DOHH2 (cell line): ENCODE measurements around the gene MAML2.

Experiments
- H3F3A ChIP-seq: fragments of 200-600 bp; sonication (generic), shearing (Covaris generic); 2 replicates; pipeline ENCODE4 v1.6.0; 2016; ENCODE audit warnings: antibody characterized with exemption, mild to moderate bottlenecking; ENCODE audit not compliant: control insufficient read depth, insufficient read depth
- H3K27ac ChIP-seq: fragments of 200-600 bp; sonication (generic); 2 replicates; pipeline ENCODE4 v1.5.1; 2014; ENCODE audit warnings: low read depth, mild to moderate bottlenecking, low read length, moderate library complexity
- H3K27me3 ChIP-seq: fragments of 200-600 bp; sonication (generic); 2 replicates; pipeline ENCODE4 v1.6.1; 2014; ENCODE audit warnings: mild to moderate bottlenecking, low read length, mixed read lengths; ENCODE audit not compliant: control insufficient read depth
- H3K36me3 ChIP-seq: fragments of 200-600 bp; sonication (generic); 2 replicates; pipeline ENCODE4 v1.6.1; 2014; ENCODE audit warnings: mild to moderate bottlenecking, low read length, moderate library complexity, mixed read lengths; ENCODE audit not compliant: control insufficient read depth
- H3K4me1 ChIP-seq: fragments of 200-600 bp; sonication (generic); 2 replicates; pipeline ENCODE4 v1.6.1; 2014; ENCODE audit warnings: mild to moderate bottlenecking, low read length, mixed read lengths; ENCODE audit not compliant: control insufficient read depth
- H3K4me2 ChIP-seq: fragments of 200-600 bp; sonication (generic); 2 replicates; pipeline ENCODE4 v1.6.0; 2014; ENCODE audit warnings: mild to moderate bottlenecking, low read length, moderate library complexity
- H3K4me3 ChIP-seq: fragments of 200-600 bp; sonication (generic); 2 replicates; pipeline ENCODE4 v1.5.1; 2014; ENCODE audit warnings: mild to moderate bottlenecking, low read length, mixed read lengths
- H3K79me2 ChIP-seq: fragments of 200-600 bp; sonication (generic); 2 replicates; pipeline ENCODE4 v1.6.1; 2014; ENCODE audit warnings: mild to moderate bottlenecking, low read length, mixed read lengths; ENCODE audit not compliant: control insufficient read depth
- H3K9me2 ChIP-seq: fragments of 200-600 bp; sonication (generic); replicated peaks from 2 replicates; pipeline ENCODE4 v1.6.1; 2014; ENCODE audit warnings: mild to moderate bottlenecking, low read length, mixed read lengths; ENCODE audit not compliant: control insufficient read depth
- H3K9me3 ChIP-seq: fragments of 200-600 bp; sonication (generic); 2 replicates; pipeline ENCODE4 v1.6.1; 2014; ENCODE audit warnings: antibody characterized with exemption, low read length, mixed read lengths; ENCODE audit not compliant: control insufficient read depth, insufficient read depth
- H4K20me1 ChIP-seq: fragments of 200-600 bp; sonication (generic); 2 replicates; pipeline ENCODE4 v1.6.0; 2014; ENCODE audit warnings: low read depth, mild to moderate bottlenecking, antibody characterized with exemption, low read length, moderate library complexity; ENCODE audit not compliant: control insufficient read depth, insufficient read depth
- EZH2phosphoT487 ChIP-seq: fragments of 200-600 bp; sonication (generic); IDR thresholded peaks from 2 replicates; pipeline ENCODE4 v1.6.1; 2017; ENCODE audit warnings: borderline replicate concordance, mild to moderate bottlenecking, antibody characterized with exemption, low read length, moderate library complexity, mixed read lengths
- TF ChIP-seq, protein P1 (sequence below): fragments of 200-600 bp; sonication (generic); IDR thresholded peaks from one replicate; pipeline ENCODE4 v1.5.1; 2014; ENCODE audit warnings: antibody characterized with exemption, mild to moderate bottlenecking, low read depth, low read length; ENCODE audit not compliant: poor library complexity, severe bottlenecking

Gene MAML2

GRCh38 chr11:96010683-96011082, 332.3 kb downstream of the MAML2 start:
- Histone ChIP-seq H3K27me3 (no peaks in the 10 kb centered on the region), H3K9me3 (no peaks in the 10 kb centered on the region), H3K4me2 (no peak overlapping the region), H3K4me3 (no peak overlapping the region), H3F3A (0 out of 2 replicates have a peak, but pooled peaks cover 3% of the 10 kb centered on the region), H3K27ac (no peak overlapping the region), H3K4me1 (peaks cover 32% of the 10 kb centered on the region), H3K36me3 (no peaks in the 10 kb centered on the region), H3K9me2 (no peaks in the 10 kb centered on the region), H4K20me1 (no peaks in the 10 kb centered on the region), H3K79me2 (no peaks in the 10 kb centered on the region)
- TF ChIP-seq, protein P1, sequence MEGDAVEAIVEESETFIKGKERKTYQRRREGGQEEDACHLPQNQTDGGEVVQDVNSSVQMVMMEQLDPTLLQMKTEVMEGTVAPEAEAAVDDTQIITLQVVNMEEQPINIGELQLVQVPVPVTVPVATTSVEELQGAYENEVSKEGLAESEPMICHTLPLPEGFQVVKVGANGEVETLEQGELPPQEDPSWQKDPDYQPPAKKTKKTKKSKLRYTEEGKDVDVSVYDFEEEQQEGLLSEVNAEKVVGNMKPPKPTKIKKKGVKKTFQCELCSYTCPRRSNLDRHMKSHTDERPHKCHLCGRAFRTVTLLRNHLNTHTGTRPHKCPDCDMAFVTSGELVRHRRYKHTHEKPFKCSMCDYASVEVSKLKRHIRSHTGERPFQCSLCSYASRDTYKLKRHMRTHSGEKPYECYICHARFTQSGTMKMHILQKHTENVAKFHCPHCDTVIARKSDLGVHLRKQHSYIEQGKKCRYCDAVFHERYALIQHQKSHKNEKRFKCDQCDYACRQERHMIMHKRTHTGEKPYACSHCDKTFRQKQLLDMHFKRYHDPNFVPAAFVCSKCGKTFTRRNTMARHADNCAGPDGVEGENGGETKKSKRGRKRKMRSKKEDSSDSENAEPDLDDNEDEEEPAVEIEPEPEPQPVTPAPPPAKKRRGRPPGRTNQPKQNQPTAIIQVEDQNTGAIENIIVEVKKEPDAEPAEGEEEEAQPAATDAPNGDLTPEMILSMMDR = no peak
- TF ChIP-seq EZH2phosphoT487 = no peak

- Histone ChIP-seq H3K27me3 (no peaks in the 10 kb centered on the region), H3K36me3 (no peaks in the 10 kb centered on the region), H3K27ac (no peak overlapping the region), H3F3A (0 out of 2 replicates have a peak, but pooled peaks cover 3% of the 10 kb centered on the region), H4K20me1 (no peaks in the 10 kb centered on the region), H3K4me3 (no peak overlapping the region), H3K4me1 (peaks cover 23% of the 10 kb centered on the region), H3K9me3 (no peaks in the 10 kb centered on the region), H3K4me2 (no peak overlapping the region), H3K79me2 (no peaks in the 10 kb centered on the region), H3K9me2 (no peaks in the 10 kb centered on the region)
- TF ChIP-seq, protein P1 = no peak
- TF ChIP-seq EZH2phosphoT487 = no peak
Observed at GRCh38 chr11:96008161-96008720, 334.8 kb downstream of the MAML2 start.

DNA sequence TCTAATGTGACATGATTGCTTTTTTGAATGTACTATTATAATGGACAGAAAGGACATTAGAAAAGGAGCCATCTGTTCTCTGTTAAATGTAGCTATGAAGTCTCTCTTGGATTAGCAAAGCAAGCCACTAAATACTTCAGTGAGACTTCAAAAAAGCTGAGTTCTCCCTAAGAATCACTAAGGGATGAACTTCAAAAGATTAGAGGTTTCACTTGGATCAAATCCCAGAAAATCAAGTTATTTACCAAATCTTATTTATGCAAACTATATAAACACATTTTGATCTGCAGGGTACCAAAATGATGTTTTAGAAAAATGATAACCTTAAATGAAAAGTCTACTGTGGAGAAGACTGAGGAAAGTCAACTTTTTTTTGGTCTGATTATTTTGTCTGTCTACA, 337.0 kb downstream of the MAML2 start:
- no peaks in the 10 kb centered on the region for H3F3A ChIP-seq
- no peak for TF ChIP-seq EZH2phosphoT487
- TF ChIP-seq, protein P1 = no peak

More for the DNA sequence above, 337.0 kb downstream of the MAML2 start:
- H3K79me2 ChIP-seq = no peaks in the 10 kb centered on the region
- H3K4me2 ChIP-seq = no peak overlapping the region
- no peaks in the 10 kb centered on the region for H3K36me3 ChIP-seq
- no peak overlapping the region for H3K4me3 ChIP-seq
- H4K20me1 ChIP-seq = no peaks in the 10 kb centered on the region
- H3K27me3 ChIP-seq = no peaks in the 10 kb centered on the region
- peaks cover 1% of the 10 kb centered on the region for H3K4me1 ChIP-seq
- H3K9me3 ChIP-seq = no peaks in the 10 kb centered on the region
- H3K9me2 ChIP-seq = no peaks in the 10 kb centered on the region
- H3K27ac ChIP-seq = no peak overlapping the region
